Adipocyte (in vitro differentiated cells): ENCODE results near the gene TRIB2.

Experiments used
- DNase-seq: peaks from one replicate; pipeline ENCODE4 v3.0.0-alpha.2; 2015; ENCODE audit warnings: low read depth
- H3K27me3 ChIP-seq: replicated peaks from 2 replicates; pipeline ENCODE4 v1.7.0; 2013; ENCODE audit warnings: mild to moderate bottlenecking, low read length, moderate library complexity; ENCODE audit not compliant: control insufficient read depth, insufficient read depth
- H3K36me3 ChIP-seq: 2 replicates; pipeline ENCODE4 v1.7.0; 2013; ENCODE audit warnings: low read length, mild to moderate bottlenecking, moderate library complexity; ENCODE audit not compliant: control insufficient read depth, insufficient read depth, severe bottlenecking
- H3K4me1 ChIP-seq: 2 replicates; pipeline ENCODE4 v1.7.0; 2013; ENCODE audit warnings: mild to moderate bottlenecking, low read length, moderate library complexity; ENCODE audit not compliant: control insufficient read depth, insufficient read depth
- H3K4me3 ChIP-seq: 2 replicates; pipeline ENCODE4 v1.7.0; 2013; ENCODE audit warnings: mild to moderate bottlenecking, low read length, moderate library complexity
- H3K9ac ChIP-seq: 2 replicates; pipeline ENCODE4 v1.7.0; 2013; ENCODE audit warnings: mild to moderate bottlenecking, low read length, moderate library complexity
- H3K9me3 ChIP-seq: 2 replicates; pipeline ENCODE4 v1.7.0; 2013; ENCODE audit warnings: mild to moderate bottlenecking, low read length, moderate library complexity; ENCODE audit not compliant: control insufficient read depth

TRIB2 gene

DNA sequence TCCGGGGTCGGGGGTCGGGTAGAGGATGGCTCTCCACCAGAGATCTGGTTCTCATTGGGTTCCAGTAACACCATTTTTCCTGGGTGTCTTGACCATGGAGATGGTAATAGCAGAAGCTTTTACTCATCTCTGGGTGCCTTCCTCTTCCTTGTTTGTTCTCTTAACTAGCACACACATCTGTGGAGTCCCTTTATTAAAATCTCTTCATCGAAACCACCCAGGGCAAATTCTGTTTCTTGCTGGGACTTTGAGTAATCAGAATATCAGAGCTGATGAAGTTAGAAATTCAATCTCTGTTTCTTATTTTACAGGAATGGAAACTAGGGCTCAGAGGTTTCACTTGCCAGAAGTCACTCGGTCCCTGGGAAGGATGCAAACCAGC lies 15.0 kb upstream of the TRIB2 start:
- Histone ChIP-seq H3K9ac (no peak overlapping the region), H3K36me3 (no peaks in the 10 kb centered on the region), H3K4me1 (peaks cover 49% of the 10 kb centered on the region), H3K27me3 (no peaks in the 10 kb centered on the region), H3K4me3 (peak overlapping the region; percentile 61), H3K9me3 (peaks cover 3% of the 10 kb centered on the region)
- no peak for DNase-seq

DNA sequence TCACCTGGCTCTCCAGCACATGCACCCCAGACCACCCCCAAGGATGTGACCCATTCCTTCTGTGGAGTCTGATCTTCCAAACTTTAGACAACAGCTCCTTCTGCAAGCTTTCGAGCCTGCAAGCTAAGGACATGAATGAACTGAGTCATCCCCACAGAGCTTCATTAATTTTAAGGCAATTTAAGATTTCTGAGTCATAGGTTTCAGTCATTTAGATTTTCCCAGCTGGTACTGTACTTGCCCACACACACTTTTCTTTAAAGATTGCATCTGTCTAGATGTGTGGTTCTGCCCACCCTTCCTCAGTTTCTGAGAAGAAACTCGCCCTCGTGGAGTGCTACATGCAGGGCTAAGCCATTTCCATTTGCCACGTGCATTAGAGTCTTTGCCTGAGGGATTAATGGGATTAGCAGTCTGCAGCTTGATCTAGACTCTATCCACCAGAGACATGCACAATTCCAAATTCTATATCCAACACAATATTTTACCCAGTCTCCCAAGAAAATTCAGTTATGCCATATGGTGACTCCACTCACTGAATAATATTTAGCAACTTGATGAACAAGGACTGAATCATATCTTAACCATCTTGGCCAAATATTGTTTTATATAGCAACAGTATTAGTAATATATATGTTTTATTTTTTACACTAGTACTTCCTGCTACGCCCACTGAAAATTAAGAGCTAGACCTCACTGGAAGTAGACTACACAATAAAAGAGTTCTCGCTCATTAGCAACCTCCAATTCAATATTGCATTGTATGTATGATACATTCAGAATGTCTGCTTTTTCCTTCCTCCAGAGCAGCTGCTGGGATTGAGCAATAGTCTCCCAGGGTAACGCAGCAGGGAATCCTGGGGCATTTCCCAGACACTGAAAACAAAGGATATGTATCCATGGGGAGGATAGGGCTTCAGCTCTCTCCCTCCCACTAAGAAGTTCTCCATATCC lies 14.3 kb upstream of the TRIB2 start:
- peak; percentile 90 for DNase-seq
- Histone ChIP-seq H3K27me3 (no peaks in the 10 kb centered on the region), H3K4me3 (peak overlapping the region; percentile 61)

DNA sequence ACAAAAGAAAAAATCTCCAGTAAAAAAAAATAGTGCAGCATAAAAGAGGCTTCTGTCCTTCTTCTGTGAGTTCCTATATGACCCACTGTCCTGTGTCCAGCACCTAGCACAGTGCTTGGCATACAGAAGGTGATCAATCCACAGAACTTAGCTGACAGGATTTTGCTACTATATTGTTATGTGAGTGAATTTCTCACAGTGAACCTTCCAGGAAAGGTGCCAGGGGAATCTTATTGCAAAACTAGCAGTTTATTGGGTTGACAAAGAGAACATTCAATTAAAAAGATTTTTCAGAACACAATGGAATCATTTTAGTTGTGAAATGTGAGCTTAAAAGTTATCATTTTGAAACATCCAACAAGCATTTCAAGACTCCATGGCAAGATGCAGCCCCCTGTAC lies 12.4 kb upstream of the TRIB2 start:
- Histone ChIP-seq H3K4me3 (no peak overlapping the region), H3K9me3 (peaks cover 3% of the 10 kb centered on the region), H3K4me1 (peaks cover 49% of the 10 kb centered on the region), H3K36me3 (no peaks in the 10 kb centered on the region), H3K27me3 (no peaks in the 10 kb centered on the region), H3K9ac (no peak overlapping the region)
- DNase-seq = peak; percentile 81

More for the DNA sequence above, 14.3 kb upstream of the TRIB2 start:
- H3K9ac ChIP-seq = peak overlapping the region; percentile 15
- peaks cover 3% of the 10 kb centered on the region for H3K9me3 ChIP-seq
- no peaks in the 10 kb centered on the region for H3K36me3 ChIP-seq
- peaks cover 49% of the 10 kb centered on the region for H3K4me1 ChIP-seq

DNA sequence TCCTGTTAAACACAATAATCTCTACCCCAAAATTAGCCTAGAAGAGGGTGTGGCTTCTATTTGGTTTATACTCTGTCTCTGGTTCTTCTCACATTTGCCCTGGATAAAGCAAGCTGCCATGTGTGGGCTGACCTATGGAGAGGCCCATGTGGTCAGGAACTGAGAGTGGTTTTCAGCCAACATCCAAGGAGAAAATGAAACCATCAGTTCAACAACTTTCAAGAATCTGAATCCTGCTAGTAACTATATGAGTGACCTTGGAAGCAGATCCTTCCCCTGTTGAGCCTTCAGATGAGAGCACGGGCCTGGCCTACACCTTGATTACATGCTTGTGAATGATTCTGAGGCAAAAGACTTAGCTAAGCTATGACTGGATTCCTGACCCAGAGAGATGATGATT lies 11.5 kb upstream of the TRIB2 start:
- no peak overlapping the region for H3K9ac ChIP-seq
- H3K27me3 ChIP-seq = no peaks in the 10 kb centered on the region
- H3K4me1 ChIP-seq = peaks cover 49% of the 10 kb centered on the region
- no peak overlapping the region for H3K4me3 ChIP-seq
- DNase-seq = no peak
- H3K9me3 ChIP-seq = peaks cover 3% of the 10 kb centered on the region
- H3K36me3 ChIP-seq = no peaks in the 10 kb centered on the region

DNA sequence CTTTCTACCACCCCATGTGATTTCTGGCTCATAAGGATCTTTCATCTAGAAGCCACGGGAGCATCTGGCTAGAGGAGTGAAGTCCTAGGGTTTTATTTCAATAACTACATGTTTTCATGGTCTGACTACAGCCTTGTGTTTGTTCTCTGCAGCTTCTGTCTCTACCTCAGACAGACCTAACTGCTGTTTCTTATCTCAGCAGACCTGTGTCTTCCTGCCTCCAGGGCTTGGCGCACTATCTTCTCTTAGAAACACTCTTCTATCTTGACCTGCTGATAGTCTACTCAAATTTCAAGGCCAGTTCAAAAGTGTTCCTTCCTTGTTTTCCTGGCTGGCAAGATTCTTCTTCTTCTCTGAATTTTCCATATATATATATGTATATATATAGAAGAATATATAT lies 11.0 kb upstream of the TRIB2 start:
- no peak for DNase-seq
- Histone ChIP-seq H3K27me3 (no peaks in the 10 kb centered on the region), H3K9ac (no peak overlapping the region), H3K36me3 (no peaks in the 10 kb centered on the region), H3K4me1 (peaks cover 48% of the 10 kb centered on the region), H3K9me3 (peaks cover 3% of the 10 kb centered on the region), H3K4me3 (no peak overlapping the region)

DNA sequence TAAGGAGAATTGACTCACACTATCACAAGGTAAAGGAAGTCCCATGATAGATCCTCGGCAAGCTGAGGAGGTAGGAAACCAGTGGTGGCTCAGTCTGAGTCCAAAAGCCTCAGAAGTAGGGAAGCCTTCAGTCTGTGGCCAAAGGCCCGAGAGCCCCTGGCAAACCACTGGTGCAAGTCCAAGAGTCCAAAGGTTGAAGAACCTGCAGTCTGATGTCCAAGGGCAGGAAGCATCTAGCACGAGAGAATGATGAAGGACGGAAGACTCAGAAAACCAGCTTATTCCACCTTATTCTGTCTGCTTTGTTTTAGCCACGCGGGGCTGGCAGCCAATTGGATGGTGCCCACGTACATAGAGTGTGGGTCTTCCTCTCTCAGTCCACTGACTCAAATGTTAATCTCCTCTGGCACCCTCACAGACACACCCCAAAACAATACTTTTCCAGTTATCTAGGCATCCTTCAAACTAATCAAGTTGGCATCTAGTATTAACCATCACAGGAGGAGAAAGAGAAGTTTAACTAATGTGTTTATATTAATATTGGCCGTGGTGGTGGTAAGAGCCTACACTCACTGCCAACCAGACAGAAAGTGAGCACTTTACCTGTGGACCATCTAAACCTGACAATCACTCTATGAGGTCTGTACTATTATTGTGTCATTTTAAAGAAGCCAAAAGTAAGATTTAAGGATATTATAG lies 8.1 kb upstream of the TRIB2 start:
- no peaks in the 10 kb centered on the region for H3K36me3 ChIP-seq
- no peak for DNase-seq
- peaks cover 3% of the 10 kb centered on the region for H3K9me3 ChIP-seq
- H3K9ac ChIP-seq = no peak overlapping the region
- H3K27me3 ChIP-seq = no peaks in the 10 kb centered on the region
- no peak overlapping the region for H3K4me3 ChIP-seq
- H3K4me1 ChIP-seq = peaks cover 19% of the 10 kb centered on the region

DNA sequence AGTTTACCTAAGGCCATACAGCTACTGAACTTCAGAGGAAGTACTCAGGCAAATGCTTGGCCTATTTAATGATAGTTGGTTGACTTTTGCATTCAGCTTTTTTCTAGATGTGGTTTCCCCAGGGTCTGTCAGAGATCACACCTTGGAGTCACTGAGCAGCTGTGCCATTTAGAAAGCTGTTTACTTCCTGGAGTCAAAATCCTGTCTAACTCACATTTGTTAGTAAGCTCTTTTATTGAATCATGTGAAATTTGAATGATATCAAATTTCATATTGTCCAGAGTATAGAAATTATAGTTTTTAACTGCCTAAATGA lies 7.6 kb upstream of the TRIB2 start:
- no peaks in the 10 kb centered on the region for H3K27me3 ChIP-seq
- no peak overlapping the region for H3K4me3 ChIP-seq
- no peak overlapping the region for H3K9ac ChIP-seq
- no peak for DNase-seq
- peaks cover 3% of the 10 kb centered on the region for H3K9me3 ChIP-seq
- peaks cover 16% of the 10 kb centered on the region for H3K4me1 ChIP-seq
- H3K36me3 ChIP-seq = no peaks in the 10 kb centered on the region

DNA sequence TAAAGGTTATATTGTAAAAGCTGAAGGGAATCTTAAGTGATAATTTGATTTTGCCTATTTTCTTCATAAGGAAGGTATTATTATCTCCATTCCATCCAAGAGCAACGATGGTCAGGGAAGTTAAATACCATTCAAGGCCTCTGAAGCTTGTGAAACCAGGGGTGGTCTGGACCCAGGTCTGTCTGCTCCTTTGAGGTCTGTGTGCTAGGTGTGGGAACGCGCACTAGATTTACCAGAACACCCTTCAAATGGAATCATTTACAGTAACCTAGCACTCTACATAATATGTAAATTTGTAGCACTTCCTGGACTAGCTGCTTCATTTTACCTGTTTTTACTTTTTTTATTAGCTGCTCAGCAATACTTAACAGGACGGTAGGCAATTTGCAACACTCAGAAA lies 6.4 kb upstream of the TRIB2 start:
- peaks cover 16% of the 10 kb centered on the region for H3K4me1 ChIP-seq
- DNase-seq = no peak
- no peaks in the 10 kb centered on the region for H3K36me3 ChIP-seq
- no peak overlapping the region for H3K9ac ChIP-seq
- H3K27me3 ChIP-seq = no peaks in the 10 kb centered on the region
- H3K4me3 ChIP-seq = no peak overlapping the region
- peaks cover 2% of the 10 kb centered on the region for H3K9me3 ChIP-seq

DNA sequence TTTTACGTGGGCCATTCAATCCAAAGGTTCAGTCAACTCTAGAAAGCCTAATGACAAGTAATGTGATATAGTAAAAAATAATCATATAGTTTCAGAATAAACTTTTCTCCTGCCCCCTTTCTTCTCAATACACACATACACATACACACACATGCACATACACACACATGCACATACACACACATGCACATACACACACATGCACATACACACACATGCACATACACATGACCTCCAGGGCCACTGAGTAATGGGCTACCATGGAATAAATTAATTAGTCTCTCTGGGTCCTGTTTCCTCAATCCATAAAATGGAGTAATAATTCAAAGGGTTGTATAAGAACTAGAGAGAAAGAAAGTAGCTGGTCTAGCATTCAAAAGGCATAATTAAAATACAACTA lies 5.4 kb upstream of the TRIB2 start:
- no peaks in the 10 kb centered on the region for H3K9me3 ChIP-seq
- H3K4me1 ChIP-seq = peaks cover 18% of the 10 kb centered on the region
- H3K4me3 ChIP-seq = no peak overlapping the region
- H3K27me3 ChIP-seq = no peaks in the 10 kb centered on the region
- H3K9ac ChIP-seq = no peak overlapping the region
- H3K36me3 ChIP-seq = no peaks in the 10 kb centered on the region
- DNase-seq = no peak

DNA sequence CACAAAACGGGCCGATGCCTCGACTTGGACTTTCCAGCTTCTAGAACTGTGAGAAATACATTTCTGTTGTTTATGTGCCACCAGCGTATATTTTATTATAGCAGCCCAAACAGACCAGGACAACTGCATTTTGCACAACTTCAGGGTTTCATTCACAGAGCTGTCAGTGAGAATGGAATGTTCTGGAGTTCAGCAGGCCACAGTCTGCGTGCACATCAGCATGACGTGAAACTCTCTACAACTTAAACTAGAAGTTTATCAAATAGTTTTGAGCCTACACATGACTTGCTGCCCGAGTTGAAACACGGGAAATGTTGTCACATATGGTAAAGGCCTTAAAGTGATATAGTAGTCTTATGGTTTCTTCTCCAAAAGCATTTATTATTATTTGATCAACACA lies 3.9 kb upstream of the TRIB2 start:
- Histone ChIP-seq H3K9me3 (no peaks in the 10 kb centered on the region), H3K27me3 (no peaks in the 10 kb centered on the region), H3K36me3 (no peaks in the 10 kb centered on the region), H3K9ac (no peak overlapping the region), H3K4me1 (peaks cover 18% of the 10 kb centered on the region), H3K4me3 (no peak overlapping the region)
- no peak for DNase-seq

DNA sequence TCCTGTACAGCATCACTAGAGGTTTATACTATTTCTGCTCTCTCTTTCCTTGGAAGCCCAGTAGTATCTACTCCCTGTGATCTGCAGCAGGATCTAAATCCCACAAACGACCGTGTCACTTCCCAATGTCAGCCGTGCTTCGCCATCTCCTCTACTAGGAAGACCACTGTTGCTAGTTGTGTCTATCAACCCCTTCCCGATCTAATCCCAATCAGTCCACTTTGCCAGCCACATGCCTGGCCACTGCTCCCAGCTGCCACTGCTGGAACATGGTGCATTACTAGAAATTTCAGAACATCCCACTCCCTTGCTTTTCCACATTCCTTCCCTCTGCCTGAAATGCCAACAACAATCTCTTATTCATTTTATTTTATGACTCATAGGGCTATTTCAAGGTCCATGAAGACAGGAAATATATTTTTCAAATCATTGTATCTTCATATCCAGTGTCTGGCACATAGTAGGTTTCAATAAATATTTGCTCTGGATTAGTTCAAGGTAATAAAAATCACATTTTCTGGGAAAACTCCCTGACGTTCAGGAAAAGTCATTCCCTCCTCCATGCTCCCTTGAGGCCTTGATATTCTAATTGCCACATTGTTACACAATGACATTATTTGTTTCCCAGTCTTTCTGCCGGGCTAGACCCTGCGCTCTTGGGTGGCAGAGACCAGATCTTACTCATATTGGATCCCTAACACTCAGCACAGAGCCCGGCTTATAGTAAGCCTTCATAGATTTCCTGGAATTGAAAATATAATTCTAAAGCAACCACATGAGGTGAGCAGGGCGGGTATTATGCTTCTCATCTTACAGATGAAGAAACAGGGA lies 2.1 kb upstream of the TRIB2 start:
- peak; percentile 72 for DNase-seq
- peaks cover 18% of the 10 kb centered on the region for H3K4me1 ChIP-seq
- H3K9me3 ChIP-seq = no peaks in the 10 kb centered on the region
- H3K27me3 ChIP-seq = no peaks in the 10 kb centered on the region
- peak overlapping the region; percentile 82 for H3K4me3 ChIP-seq
- no peaks in the 10 kb centered on the region for H3K36me3 ChIP-seq
- H3K9ac ChIP-seq = no peak overlapping the region
